Coronary artery (tissue), 2 donors: ENCODE results near the gene BTBD16.

Source experiments
- DNase-seq: peaks from one replicate; pipeline ENCODE4 v3.0.0-alpha.2; 2017; ENCODE audit warnings: low spot score
- H3K27ac ChIP-seq, 2 donors: fragments of 200-600 bp; sonication (generic); one replicate each; pipeline ENCODE4 v1.5.1; 2016 to 2019
- H3K4me3 ChIP-seq: fragments of 200-600 bp; sonication (generic); 2 replicates; pipeline ENCODE4 v1.5.1; 2016; ENCODE audit warnings: mild to moderate bottlenecking, moderate library complexity
- TF ChIP-seq, protein P1 (sequence below): fragments of 200-600 bp; sonication (generic); IDR thresholded peaks from one replicate; pipeline ENCODE4 v1.5.1; 2019; ENCODE audit warnings: antibody characterized with exemption

The BTBD16 gene

DNA sequence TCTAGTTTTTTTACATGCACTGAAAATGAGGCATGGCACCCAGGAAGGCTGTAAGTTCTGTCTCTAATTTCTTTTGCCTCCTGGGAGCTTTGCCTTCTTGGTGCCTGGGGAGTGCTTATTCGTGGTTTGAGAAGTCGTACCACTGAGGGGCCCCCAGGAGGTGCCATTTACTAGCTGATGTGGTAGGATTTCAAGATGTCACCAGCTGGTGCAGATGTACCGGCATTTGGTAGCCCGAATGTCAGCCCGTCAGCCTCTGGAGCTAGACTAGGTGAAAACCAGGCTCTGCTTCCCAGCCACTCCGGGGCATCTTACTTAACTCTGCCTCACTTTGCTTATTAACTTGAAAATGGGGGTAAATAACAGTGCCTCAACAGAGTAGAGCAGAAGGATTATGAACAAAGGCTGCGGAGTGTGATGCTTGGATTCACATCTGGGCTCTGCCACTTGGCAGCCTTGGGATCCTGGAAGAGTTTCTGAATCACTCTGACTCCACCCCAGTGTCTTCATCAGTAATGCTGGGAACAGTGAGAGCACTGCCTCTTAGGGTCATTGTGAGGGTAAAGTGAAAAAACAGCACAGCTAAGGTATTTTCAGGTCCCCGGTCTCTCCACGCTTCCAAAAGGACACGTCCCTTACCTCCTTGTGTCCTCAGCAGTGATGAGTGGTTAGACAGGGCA is 31.4 kb upstream of the BTBD16 start:
- TF ChIP-seq, protein P1, sequence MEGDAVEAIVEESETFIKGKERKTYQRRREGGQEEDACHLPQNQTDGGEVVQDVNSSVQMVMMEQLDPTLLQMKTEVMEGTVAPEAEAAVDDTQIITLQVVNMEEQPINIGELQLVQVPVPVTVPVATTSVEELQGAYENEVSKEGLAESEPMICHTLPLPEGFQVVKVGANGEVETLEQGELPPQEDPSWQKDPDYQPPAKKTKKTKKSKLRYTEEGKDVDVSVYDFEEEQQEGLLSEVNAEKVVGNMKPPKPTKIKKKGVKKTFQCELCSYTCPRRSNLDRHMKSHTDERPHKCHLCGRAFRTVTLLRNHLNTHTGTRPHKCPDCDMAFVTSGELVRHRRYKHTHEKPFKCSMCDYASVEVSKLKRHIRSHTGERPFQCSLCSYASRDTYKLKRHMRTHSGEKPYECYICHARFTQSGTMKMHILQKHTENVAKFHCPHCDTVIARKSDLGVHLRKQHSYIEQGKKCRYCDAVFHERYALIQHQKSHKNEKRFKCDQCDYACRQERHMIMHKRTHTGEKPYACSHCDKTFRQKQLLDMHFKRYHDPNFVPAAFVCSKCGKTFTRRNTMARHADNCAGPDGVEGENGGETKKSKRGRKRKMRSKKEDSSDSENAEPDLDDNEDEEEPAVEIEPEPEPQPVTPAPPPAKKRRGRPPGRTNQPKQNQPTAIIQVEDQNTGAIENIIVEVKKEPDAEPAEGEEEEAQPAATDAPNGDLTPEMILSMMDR = no peak
- no peak overlapping the region for H3K27ac ChIP-seq
- H3K4me3 ChIP-seq = no peak overlapping the region
- no peak for DNase-seq

DNA sequence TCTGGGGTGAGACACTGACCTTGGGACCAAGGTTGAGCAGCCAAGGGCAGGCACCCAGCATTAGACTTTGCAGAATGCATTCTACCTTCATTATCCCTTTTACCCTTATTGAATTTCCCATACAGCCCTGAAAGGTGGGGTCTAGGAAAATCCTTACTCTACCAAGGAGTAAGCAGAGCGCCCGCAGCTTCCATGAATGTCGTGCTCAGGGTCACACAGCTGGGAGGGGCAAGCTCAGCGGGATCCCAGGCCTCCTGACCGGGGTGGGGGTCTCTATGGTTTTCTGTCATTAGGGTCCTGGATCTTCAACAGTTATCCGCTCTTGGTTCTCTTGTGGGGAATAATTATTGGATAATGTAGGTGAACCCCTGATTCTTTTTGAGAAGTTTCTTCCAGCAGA is 30.7 kb upstream of the BTBD16 start:
- TF ChIP-seq, protein P1 = no peak
- no peak for DNase-seq
- H3K4me3 ChIP-seq = no peak overlapping the region
- no peak overlapping the region for H3K27ac ChIP-seq

DNA sequence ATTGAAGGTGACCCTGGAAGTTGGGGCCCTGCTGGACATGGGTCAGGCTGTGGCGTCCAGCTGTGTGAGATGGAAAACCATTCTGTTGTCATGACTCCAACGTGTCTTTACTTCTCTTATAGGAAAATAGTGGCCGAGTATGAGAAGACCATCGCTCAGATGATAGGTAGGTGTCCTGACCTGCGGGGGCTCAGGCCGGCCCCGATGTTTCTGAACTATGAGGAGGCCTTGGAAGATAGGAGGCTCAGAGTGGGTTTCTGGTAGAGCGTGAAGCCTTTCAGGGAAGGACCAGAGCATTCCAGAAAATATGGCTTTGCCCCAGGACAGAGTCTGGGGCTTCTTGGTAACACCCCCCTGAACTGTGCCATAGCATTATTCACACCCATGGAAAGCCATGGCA is 29.3 kb upstream of the BTBD16 start:
- H3K4me3 ChIP-seq = no peak overlapping the region
- no peak overlapping the region for H3K27ac ChIP-seq
- TF ChIP-seq, protein P1 = no peak
- no peak for DNase-seq

DNA sequence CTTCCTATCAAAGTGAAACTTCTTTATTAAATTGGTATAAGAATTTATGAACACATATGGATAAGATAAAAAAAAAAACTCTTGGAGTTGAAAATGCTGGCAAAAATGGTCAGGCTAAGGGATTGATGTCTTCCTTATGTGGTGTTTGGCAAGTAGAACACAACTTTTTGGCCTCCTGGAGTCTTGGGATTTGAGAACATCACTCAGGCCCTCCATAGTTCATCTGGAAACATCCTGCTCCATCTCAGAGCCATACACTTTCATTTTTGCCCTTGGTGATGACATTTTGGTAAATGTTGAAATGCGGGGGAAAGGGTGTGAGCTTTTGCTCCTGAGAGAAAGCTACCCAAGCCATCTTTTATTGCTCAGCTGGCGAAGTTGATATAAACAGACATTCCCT is 27.5 kb upstream of the BTBD16 start:
- no peak for DNase-seq
- TF ChIP-seq, protein P1 = no peak
- Histone ChIP-seq H3K27ac (no peak overlapping the region), H3K4me3 (no peak overlapping the region)

DNA sequence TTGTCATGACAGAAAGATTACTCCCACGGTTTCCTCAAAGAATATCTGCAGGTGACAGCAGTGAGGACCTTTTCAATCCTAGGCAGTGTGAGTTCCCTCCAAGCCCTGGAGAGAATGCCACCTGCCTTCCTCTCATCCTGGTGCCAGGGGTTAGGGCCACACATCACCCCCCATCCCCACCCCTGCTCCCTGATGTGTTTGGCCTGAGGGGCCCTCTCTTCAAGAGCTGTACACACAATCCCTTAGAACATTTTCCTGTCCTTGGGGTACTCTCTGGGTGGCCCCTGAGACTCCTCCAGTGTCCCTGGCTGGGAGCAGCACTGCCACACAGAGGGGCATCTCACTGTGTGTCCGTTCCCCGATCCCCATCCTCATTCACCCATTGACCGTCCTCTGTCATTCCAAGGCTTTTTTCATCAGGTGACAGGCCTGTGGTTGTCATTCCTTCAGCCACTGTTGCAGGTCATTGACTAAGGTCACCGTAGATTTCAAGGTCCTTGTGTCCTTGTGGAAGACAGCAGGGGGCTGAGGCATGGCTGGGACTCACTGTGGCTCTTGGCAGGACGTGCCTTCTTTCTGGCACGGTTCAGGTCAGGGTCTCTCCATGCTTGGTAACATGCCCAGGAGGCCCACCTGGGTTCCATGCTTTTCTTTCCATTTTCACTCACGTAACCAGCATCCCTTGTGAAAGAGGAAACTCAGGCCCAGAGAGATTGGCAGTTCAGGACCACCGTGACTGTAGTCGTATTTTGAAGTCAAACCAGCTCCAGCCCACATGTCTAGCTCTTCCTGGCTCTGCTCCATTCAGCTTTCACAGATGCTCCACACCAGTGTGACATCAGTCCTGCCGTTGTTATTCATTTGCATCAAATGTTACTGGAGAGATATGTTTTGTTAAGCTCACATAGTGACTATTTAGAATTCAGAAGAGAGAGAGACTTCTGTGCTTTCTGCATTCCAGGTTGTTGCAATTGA is 26.8 kb upstream of the BTBD16 start:
- Histone ChIP-seq H3K27ac (no peak overlapping the region), H3K4me3 (no peak overlapping the region)
- TF ChIP-seq, protein P1 = no peak
- DNase-seq = no peak

DNA sequence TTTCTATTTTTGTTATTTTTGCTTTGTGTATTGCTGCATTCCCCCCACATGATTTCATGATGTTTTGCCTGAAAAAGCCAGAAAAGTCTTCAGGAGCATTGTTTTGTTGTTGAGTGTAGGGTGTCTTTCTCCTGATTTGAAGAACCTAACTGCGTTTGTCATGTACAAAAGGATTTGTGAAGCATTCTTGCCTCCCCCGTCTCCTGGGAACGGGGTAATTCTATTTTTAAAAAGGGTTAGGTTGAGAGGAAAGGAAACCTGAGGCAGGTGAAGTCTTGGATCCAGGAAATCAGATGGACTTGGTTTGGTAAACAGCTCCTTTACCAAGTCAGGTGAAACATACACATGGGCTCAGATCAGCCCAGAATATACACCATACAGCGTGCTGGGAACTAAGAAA is 26.0 kb upstream of the BTBD16 start:
- Histone ChIP-seq H3K4me3 (no peak overlapping the region), H3K27ac (no peak overlapping the region)
- DNase-seq = no peak
- TF ChIP-seq, protein P1 = no peak

DNA sequence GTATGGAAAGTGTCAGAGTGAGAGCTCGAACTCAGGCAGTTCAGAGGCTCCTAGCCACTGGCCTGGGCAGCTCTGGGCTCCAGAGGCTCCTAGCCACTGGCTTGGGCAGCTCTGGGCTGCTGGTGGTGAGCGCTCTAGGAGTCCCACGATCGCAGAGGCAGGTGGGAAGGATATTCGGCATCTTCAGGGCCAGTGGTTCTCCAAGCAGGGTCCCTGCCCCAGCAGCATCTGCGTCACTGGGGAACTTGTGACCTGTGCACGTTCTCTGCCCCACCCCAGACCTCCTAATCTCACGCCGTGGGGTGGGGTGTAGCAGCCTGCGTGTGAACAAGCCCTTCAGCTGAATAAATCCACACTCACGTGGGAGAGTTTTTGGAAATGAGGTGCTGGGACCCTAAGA is 25.2 kb upstream of the BTBD16 start:
- DNase-seq = no peak

More for the DNA sequence above, 25.2 kb upstream of the BTBD16 start:
- TF ChIP-seq, protein P1 = no peak
- Histone ChIP-seq H3K4me3 (no peak overlapping the region), H3K27ac (no peak overlapping the region)
